Heart left ventricle (tissue), 13 donors: ENCODE data around the gene VPREB3.

Experiments
- CTCF ChIP-seq, 12 donors: fragments of 200-600 bp; sonication (generic) in 4 of 12; IDR thresholded peaks; one replicate each; pipeline versions ENCODE4 v1.5.0 to v1.8.0; 2018 to 2022; ENCODE audit warnings: antibody characterized with exemption in 12 of 12, mild to moderate bottlenecking in 5 of 12
- POLR2A ChIP-seq, 2 donors: fragments of 450-650 bp; IDR thresholded peaks; one replicate each; pipeline ENCODE4 v1.6.1; 2017; ENCODE audit warnings: antibody characterized with exemption in 2 of 2, mild to moderate bottlenecking in 2 of 2, moderate library complexity in 2 of 2
- donor health status: ischemic (EF 13 %, LVEDD 7.1; RV severe dilation, severe dysfunction).
- donor health status: DM: no; HTN: yes; CAD: no.
- donor health status: DM: no; HTN: no; CAD: no.
- donor health status: ischemic (EF 25% LVEDD 6.9; RV normal size, moderate dysfunction).
- donor health status: ischemic (EF 25% LVEDD 5.7; RV mildly dilated, moderate dysfunction).
- donor health status: ischemic (EF 35%, LVEDD 5.7; RV mildly dilated, moderate dysfunction).
- donor health status: nonischemic (EF 11% LVEDD 7.7; RV severe dilation, severe dysfunction).
- donor health status: DM: yes; HTN: yes; CAD: no.
- donor health status: PGD.
- donor health status: ischemic (EF 29% LVEDD 5.4; RV normal size, mild dysfunction).
- donor health status: nonischemic (EF 23%, LVEDD 6.1; RV moderate dilation, normal function).

- no peak for TF ChIP-seq POLR2A (IDR thresholded peaks at IDR 0.05)
- TF ChIP-seq CTCF (IDR thresholded peaks at IDR 0.05) = no peak
Measured at GRCh38 chr22:23769321-23769965, 15.2 kb upstream of the VPREB3 start.
